Hepatocyte (in vitro differentiated cells): Measurements from ENCODE around the gene FCAMR. TPM values are rescaled to one million over a fixed set of nuclear protein-coding genes. Genes with fewer than 3 reads are reported as not detected.

Source experiments
- DNase-seq: peaks from one replicate; pipeline ENCODE4 v3.0.0-alpha.2; 2016; ENCODE audit warnings: low spot score
- H2AFZ ChIP-seq: fragments of 200-600 bp; sonication (generic); 2 replicates; pipeline ENCODE4 v1.6.0; 2016; ENCODE audit warnings: antibody characterized with exemption, mild to moderate bottlenecking
- H3K27ac ChIP-seq: fragments of 200-600 bp; sonication (generic); 2 replicates; pipeline ENCODE4 v1.5.1; 2016; ENCODE audit warnings: mild to moderate bottlenecking
- H3K27me3 ChIP-seq: fragments of 200-600 bp; sonication (generic); 2 replicates; pipeline ENCODE4 v1.6.1; 2016
- H3K36me3 ChIP-seq: fragments of 200-600 bp; sonication (generic); replicated peaks from 2 replicates; pipeline ENCODE4 v1.5.1; 2016; ENCODE audit warnings: low read depth; ENCODE audit not compliant: insufficient read depth
- H3K4me1 ChIP-seq: fragments of 200-600 bp; sonication (generic); 2 replicates; pipeline ENCODE4 v1.5.1; 2016; ENCODE audit warnings: mild to moderate bottlenecking, moderate library complexity; ENCODE audit not compliant: insufficient read depth
- H3K4me2 ChIP-seq: fragments of 200-600 bp; sonication (generic); 2 replicates; pipeline ENCODE4 v1.6.0; 2016
- H3K4me3 ChIP-seq: fragments of 200-600 bp; sonication (generic); 2 replicates; pipeline ENCODE4 v1.5.1; 2016; ENCODE audit warnings: mild to moderate bottlenecking
- H3K79me2 ChIP-seq: fragments of 200-600 bp; sonication (generic); 2 replicates; pipeline ENCODE4 v1.6.0; 2017; ENCODE audit warnings: mild to moderate bottlenecking
- H3K9me2 ChIP-seq: fragments of 200-600 bp; sonication (generic); replicated peaks from 2 replicates; pipeline ENCODE4 v1.6.0; 2017; ENCODE audit warnings: mild to moderate bottlenecking; ENCODE audit not compliant: insufficient read depth
- H3K9me3 ChIP-seq: fragments of 200-600 bp; sonication (generic); 2 replicates; pipeline ENCODE4 v1.5.1; 2016; ENCODE audit warnings: low read depth, mild to moderate bottlenecking
- H4K20me1 ChIP-seq: fragments of 200-600 bp; sonication (generic); 2 replicates; pipeline ENCODE4 v1.6.0; 2016; ENCODE audit warnings: mild to moderate bottlenecking; ENCODE audit not compliant: insufficient read depth, poor library complexity, severe bottlenecking
- CTCF ChIP-seq: fragments of 200-600 bp; sonication (generic); IDR thresholded peaks from 2 replicates; pipeline ENCODE4 v1.5.1; 2016; ENCODE audit warnings: antibody characterized with exemption, mild to moderate bottlenecking; ENCODE audit not compliant: poor library complexity
- EZH2 ChIP-seq: fragments of 200-600 bp; sonication (generic); IDR thresholded peaks from 2 replicates; pipeline ENCODE4 v1.6.1; 2016; ENCODE audit warnings: antibody characterized with exemption, mild to moderate bottlenecking, borderline replicate concordance
- EZH2phosphoT487 ChIP-seq: fragments of 200-600 bp; sonication (generic); IDR thresholded peaks from one replicate; pipeline ENCODE4 v1.6.1; 2018; ENCODE audit warnings: antibody characterized with exemption, mild to moderate bottlenecking, low read depth, moderate library complexity; ENCODE audit not compliant: unreplicated experiment, severe bottlenecking
- WGBS: methylation state at CpG from one replicate; pipeline ENCODE4 v1.1.6; 2016; ENCODE audit warnings: low lambda C conversion rate; ENCODE audit errors: missing lambda C conversion rate; 5-methylcytosine and 5-hydroxymethylcytosine counted together
- polyA plus RNA-seq: library from polyadenylated mRNA; unstranded; fragments of >200 nt; fragmentation: Nextera tagmentation; extraction: Ambion mirVana; gene quantifications from 2 replicates; pipeline ENCODE4 v1.2.1, GENCODE V29; 2016
- total RNA-seq: library from RNA; depleted of rRNA; stranded (reverse); fragments of >200 nt; gene quantifications from 2 replicates; pipeline ENCODE4 v1.2.3, GENCODE V29; 2014

The FCAMR gene
- total and polyA plus RNA-seq, 2 experiments from 2014 or later = 0.70 TPM; not detected in 1

DNA sequence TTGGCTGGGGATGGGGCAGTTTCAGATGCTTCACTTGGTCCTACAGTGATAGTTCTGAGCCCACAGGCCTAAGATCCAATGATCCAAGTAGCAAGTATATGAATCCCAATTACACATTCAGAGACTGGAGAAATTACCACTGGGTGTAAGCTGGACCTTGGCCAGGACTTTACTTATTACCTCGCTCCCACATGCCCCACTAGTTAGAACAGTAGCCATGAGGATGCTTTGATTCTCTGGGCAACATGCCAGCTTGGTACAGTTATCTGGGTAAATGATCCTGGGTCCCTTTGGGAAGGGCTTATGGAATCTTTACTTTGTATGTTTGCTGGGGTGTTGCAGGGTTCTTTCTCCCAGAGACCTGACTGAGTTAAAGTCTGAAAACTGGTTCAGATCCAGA is 5.0 kb upstream of the FCAMR start:
- no peaks in the 10 kb centered on the region for H4K20me1 ChIP-seq
- no peak overlapping the region for H3K4me3 ChIP-seq
- WGBS = 62% methylated on average over 1 of the region's 1 CpG
- H3K79me2 ChIP-seq = no peaks in the 10 kb centered on the region
- no peak for DNase-seq
- no peak for TF ChIP-seq EZH2phosphoT487
- TF ChIP-seq CTCF = no peak
- TF ChIP-seq EZH2 = no peak
- no peaks in the 10 kb centered on the region for H3K9me2 ChIP-seq
- H2AFZ ChIP-seq = no peak overlapping the region
- peaks cover 17% of the 10 kb centered on the region for H3K4me1 ChIP-seq
- no peak overlapping the region for H3K4me2 ChIP-seq
- no peaks in the 10 kb centered on the region for H3K9me3 ChIP-seq
- no peaks in the 10 kb centered on the region for H3K36me3 ChIP-seq
- no peak overlapping the region for H3K27ac ChIP-seq
- no peaks in the 10 kb centered on the region for H3K27me3 ChIP-seq

DNA sequence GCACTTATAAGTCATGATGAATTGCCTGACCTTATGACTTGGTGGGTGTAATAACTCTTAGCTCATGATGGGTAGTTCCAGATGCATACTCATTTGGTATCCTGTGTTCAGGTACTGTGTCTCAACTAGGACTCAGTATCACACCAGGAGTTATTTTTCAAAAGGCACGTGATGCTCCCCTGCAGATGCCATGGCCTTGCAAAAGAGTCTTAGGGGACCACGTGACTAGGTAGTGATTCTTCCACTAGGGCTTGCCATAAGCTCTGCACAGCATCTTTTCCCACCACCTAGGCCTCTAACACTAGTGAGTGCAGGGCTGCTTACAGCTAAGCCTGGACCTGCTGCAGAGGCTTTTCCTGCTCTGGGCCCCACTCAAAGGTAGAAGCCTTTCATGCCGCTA is 3.9 kb upstream of the FCAMR start:
- no peaks in the 10 kb centered on the region for H3K36me3 ChIP-seq
- no peaks in the 10 kb centered on the region for H3K9me3 ChIP-seq
- TF ChIP-seq EZH2phosphoT487 = no peak
- WGBS = 91% methylated on average over 3 of the region's 3 CpGs
- no peaks in the 10 kb centered on the region for H4K20me1 ChIP-seq
- H3K4me1 ChIP-seq = peaks cover 23% of the 10 kb centered on the region
- no peak for DNase-seq
- no peaks in the 10 kb centered on the region for H3K9me2 ChIP-seq
- no peaks in the 10 kb centered on the region for H3K27me3 ChIP-seq
- H3K27ac ChIP-seq = no peak overlapping the region
- no peak overlapping the region for H3K4me2 ChIP-seq
- no peak overlapping the region for H3K4me3 ChIP-seq
- H3K79me2 ChIP-seq = no peaks in the 10 kb centered on the region
- H2AFZ ChIP-seq = no peak overlapping the region

DNA sequence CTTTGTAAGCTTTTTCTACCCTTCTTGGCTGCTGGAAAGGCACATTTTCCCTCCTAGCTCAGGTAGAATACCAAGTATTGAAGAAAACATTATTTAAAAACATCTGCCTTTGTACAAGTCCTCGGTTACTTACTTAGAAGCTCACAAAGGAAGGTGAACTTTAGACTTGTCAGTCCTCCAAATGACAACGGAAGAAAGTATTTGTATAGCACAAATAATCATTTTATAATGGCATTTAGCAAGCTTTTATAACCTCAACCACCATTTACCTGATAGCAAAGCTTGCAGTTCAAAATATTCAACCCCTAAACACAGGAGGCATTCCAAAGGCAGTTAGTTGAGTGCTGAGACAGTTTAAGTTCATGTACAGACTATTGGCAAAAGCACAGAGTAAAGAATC is 2.5 kb upstream of the FCAMR start:
- Histone ChIP-seq H3K9me3 (no peaks in the 10 kb centered on the region), H3K9me2 (no peaks in the 10 kb centered on the region), H3K36me3 (no peaks in the 10 kb centered on the region), H2AFZ (no peak overlapping the region), H3K4me3 (no peak overlapping the region), H3K79me2 (no peaks in the 10 kb centered on the region), H3K4me2 (peak overlapping the region; percentile 26), H3K4me1 (peaks cover 29% of the 10 kb centered on the region), H3K27ac (peak overlapping the region; percentile 71), H4K20me1 (no peaks in the 10 kb centered on the region), H3K27me3 (no peaks in the 10 kb centered on the region)
- WGBS = 50% methylated on average over 2 of the region's 2 CpGs
- DNase-seq = no peak
- no peak for TF ChIP-seq EZH2phosphoT487

DNA sequence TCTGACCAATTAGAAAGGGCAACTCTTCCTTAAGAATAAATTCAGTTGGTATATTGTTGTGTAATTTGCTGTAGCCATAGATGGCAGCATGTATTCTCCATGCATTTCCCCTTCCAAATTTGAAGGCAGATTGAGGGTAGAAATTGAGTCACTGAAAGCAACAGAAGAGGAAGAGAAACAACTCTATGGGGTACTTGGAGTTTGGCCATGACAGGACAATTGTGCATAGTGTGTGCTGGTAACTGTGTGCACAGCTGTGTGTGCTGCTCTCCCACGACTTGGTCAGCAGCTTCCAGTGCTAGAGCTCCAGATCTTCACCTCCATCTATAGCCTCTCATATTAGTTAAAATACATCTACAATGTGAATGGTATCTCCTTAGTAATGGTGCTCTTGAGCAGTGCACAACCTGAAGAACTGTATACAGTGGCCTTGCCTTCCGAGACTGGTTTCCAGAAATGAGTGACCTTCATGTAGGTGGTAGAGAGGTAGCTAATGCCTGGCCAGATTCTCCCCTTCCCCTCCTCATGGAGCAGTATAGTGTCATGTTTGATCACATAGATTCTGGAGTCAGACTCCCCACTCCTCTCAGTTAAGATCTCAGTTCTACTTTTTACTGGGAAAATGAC is 882 bp upstream of the FCAMR start:
- no peaks in the 10 kb centered on the region for H3K9me2 ChIP-seq
- no peak overlapping the region for H3K27ac ChIP-seq
- no peaks in the 10 kb centered on the region for H4K20me1 ChIP-seq
- no peaks in the 10 kb centered on the region for H3K9me3 ChIP-seq
- H3K4me3 ChIP-seq = no peak overlapping the region
- peaks cover 29% of the 10 kb centered on the region for H3K4me1 ChIP-seq
- H3K36me3 ChIP-seq = no peaks in the 10 kb centered on the region
- H3K27me3 ChIP-seq = no peaks in the 10 kb centered on the region
- no peak for DNase-seq
- TF ChIP-seq EZH2phosphoT487 = no peak
- TF ChIP-seq CTCF = no peak
- TF ChIP-seq EZH2 = no peak
- WGBS = 86% methylated on average over 2 of the region's 2 CpGs
- no peak overlapping the region for H2AFZ ChIP-seq
- no peak overlapping the region for H3K4me2 ChIP-seq
- H3K79me2 ChIP-seq = no peaks in the 10 kb centered on the region
